ACC112 (cell line): ENCODE results near the gene PCDHGA5.
"Not testable (repeated sequence)": the region's sequence is repeated elsewhere in the genome, so short reads cannot be mapped to it uniquely, and the experiment has no call there.

ENCODE experiments used
- H2AFZ ChIP-seq: fragments of 200-600 bp; sonication (generic); one replicate; pipeline ENCODE4 v1.6.0; 2017; ENCODE audit warnings: antibody characterized with exemption, low read length; ENCODE audit not compliant: unreplicated experiment
- H3K27ac ChIP-seq: fragments of 200-600 bp; sonication (generic); 2 replicates; pipeline ENCODE4 v1.5.1; 2014; ENCODE audit warnings: low read depth, mild to moderate bottlenecking, antibody characterized with exemption, low read length, moderate library complexity
- H3K27me3 ChIP-seq: fragments of 200-600 bp; sonication (generic); 2 replicates; pipeline ENCODE4 v1.6.1; 2014; ENCODE audit warnings: mild to moderate bottlenecking, antibody characterized with exemption, low read length, moderate library complexity, mixed read lengths; ENCODE audit not compliant: insufficient read depth
- H3K36me3 ChIP-seq: fragments of 200-600 bp; sonication (generic); 2 replicates; pipeline ENCODE4 v1.6.1; 2016; ENCODE audit warnings: mild to moderate bottlenecking, antibody characterized with exemption, low read length, moderate library complexity, mixed read lengths; ENCODE audit not compliant: insufficient read depth
- H3K4me1 ChIP-seq: fragments of 200-600 bp; sonication (generic); one replicate; pipeline ENCODE4 v1.6.1; 2016; ENCODE audit warnings: low read length, mixed read lengths; ENCODE audit not compliant: insufficient read depth, unreplicated experiment, control insufficient read depth
- H3K4me3 ChIP-seq: fragments of 200-600 bp; sonication (generic); 2 replicates; pipeline ENCODE4 v1.5.1; 2014; ENCODE audit warnings: mild to moderate bottlenecking, low read depth, low read length
- H3K79me2 ChIP-seq: fragments of 200-600 bp; sonication (generic); one replicate; pipeline ENCODE4 v1.6.0; 2016; ENCODE audit warnings: low read length; ENCODE audit not compliant: control insufficient read depth, unreplicated experiment, insufficient read depth

Gene PCDHGA5

GRCh38 chr5:141371572-141372475, 7.9 kb downstream of the PCDHGA5 start:
- Histone ChIP-seq H3K27ac (no peak overlapping the region), H3K36me3 (no peaks in the 10 kb centered on the region), H2AFZ (no peak overlapping the region), H3K27me3 (peaks cover 77% of the 10 kb centered on the region), H3K79me2 (no peaks in the 10 kb centered on the region), H3K4me3 (no peak overlapping the region), H3K4me1 (no peaks in the 10 kb centered on the region)

DNA sequence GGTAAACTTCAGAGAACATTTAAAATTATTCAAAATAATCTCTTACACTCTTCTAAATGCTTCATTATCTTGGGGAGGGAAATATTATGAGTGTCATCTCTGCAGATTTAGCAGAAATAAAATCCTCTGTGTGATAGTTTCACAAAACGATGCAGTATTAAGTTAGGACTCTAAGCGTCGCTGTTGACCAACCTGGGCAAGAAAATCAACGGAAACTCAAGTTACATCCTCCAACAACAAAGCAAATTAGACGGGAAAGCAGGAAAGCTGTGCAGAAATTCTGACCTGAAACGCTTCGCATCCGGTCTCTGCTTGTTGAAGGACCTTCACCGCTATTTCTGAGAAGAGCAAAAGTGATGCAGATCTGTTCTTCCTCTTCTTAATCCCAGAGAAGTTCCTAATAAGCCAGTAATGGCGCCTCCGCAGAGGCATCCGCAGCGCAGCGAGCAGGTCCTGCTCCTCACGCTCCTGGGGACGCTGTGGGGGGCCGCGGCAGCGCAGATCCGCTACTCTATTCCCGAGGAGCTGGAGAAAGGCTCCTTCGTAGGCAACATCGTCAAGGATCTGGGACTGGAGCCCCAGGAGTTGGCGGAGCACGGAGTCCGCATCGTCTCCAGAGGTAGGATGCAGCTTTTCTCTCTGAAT, 9.8 kb downstream of the PCDHGA5 start, which contains the start of gene PCDHGA6:
Gene PCDHGA6, plus strand, starts transcription at position 219 of the 645 bp plus-strand sequence. Its CDS starts 193 bp downstream, at position 412.
- peaks cover 72% of the 10 kb centered on the region for H3K27me3 ChIP-seq
- H3K79me2 ChIP-seq, result no peaks in the 10 kb centered on the region
- H2AFZ ChIP-seq, result no peak within 1 kb of the TSS
- H3K36me3 ChIP-seq, result no peaks in the 10 kb centered on the region
- H3K4me3 ChIP-seq, result peak within 1 kb of the TSS; percentile 67
- no peak within 1 kb of the TSS for H3K27ac ChIP-seq
- H3K4me1 ChIP-seq, result no peaks in the 10 kb centered on the region

GRCh38 chr5:141374627-141375026, 10.7 kb downstream of the PCDHGA5 start:
- no peak overlapping the region for H2AFZ ChIP-seq
- no peaks in the 10 kb centered on the region for H3K36me3 ChIP-seq
- no peaks in the 10 kb centered on the region for H3K79me2 ChIP-seq
- no peaks in the 10 kb centered on the region for H3K4me1 ChIP-seq
- no peak overlapping the region for H3K27ac ChIP-seq
- H3K27me3 ChIP-seq, result peaks cover 74% of the 10 kb centered on the region
- peak overlapping the region; percentile 67; the same call in 1 of the 2 replicates for H3K4me3 ChIP-seq

DNA sequence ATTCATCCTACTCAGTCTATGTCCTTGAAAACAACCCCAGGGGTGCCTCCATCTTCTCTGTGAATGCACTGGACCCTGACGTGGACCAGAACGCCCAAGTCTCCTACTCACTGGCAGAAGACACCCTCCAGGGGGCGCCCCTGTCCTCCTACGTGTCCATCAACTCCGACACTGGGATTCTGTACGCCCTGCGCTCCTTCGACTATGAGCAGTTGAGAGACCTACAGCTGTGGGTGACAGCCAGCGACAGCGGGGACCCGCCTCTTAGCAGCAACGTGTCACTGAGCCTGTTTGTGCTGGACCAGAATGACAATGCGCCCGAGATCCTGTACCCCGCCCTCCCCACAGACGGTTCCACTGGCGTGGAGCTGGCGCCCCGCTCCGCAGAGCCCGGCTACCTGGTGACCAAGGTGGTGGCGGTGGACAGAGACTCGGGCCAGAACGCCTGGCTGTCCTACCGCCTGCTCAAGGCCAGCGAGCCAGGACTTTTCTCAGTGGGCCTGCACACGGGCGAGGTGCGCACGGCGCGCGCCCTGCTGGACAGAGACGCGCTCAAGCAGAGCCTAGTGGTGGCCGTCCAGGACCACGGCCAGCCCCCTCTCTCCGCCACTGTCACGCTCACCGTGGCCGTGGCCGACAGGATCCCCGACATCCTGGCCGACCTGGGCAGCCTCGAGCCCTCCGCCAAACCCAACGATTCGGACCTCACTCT, 11.6 kb downstream of the PCDHGA5 start:
- H3K27ac ChIP-seq, H3K4me3 ChIP-seq, H3K79me2 ChIP-seq, H3K36me3 ChIP-seq, H2AFZ ChIP-seq, H3K4me1 ChIP-seq: not testable (repeated sequence)
- peaks cover 74% of the 10 kb centered on the region for H3K27me3 ChIP-seq

- Histone ChIP-seq H3K36me3 (no peaks in the 10 kb centered on the region), H3K27ac (no peak within 1 kb of the TSS), H3K27me3 (peaks cover 80% of the 10 kb centered on the region), H3K4me1 (no peaks in the 10 kb centered on the region), H3K4me3 (peak within 1 kb of the TSS; percentile 67), H3K79me2 (no peaks in the 10 kb centered on the region), H2AFZ (no peak within 1 kb of the TSS)
Measured at GRCh38 chr5:141382469-141383294, 18.7 kb downstream of the PCDHGA5 start, which contains the start of gene PCDHGA7. Gene PCDHGA7 (plus strand): TSS chr5:141382742. CDS start chr5:141382900, 158 bp downstream.

DNA sequence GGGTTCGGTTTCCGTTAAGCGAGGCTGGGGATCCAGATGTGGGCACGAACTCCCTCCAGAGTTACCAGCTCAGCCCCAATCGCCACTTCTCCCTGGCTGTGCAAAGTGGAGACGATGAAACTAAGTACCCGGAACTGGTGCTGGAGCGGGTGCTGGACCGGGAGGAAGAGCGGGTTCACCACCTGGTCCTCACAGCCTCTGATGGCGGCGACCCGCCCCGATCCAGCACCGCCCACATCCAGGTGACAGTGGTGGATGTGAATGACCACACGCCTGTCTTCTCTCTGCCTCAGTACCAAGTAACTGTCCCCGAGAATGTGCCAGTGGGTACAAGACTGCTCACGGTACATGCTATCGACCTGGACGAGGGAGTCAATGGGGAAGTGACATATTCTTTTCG, 19.4 kb downstream of the PCDHGA5 start:
- Histone ChIP-seq H3K27ac (no peak overlapping the region), H3K4me3 (no peak overlapping the region), H2AFZ (no peak overlapping the region), H3K79me2 (no peaks in the 10 kb centered on the region), H3K27me3 (peaks cover 83% of the 10 kb centered on the region), H3K36me3 (no peaks in the 10 kb centered on the region), H3K4me1 (no peaks in the 10 kb centered on the region)

GRCh38 chr5:141384471-141385267, 20.7 kb downstream of the PCDHGA5 start:
- Histone ChIP-seq H3K79me2 (no peaks in the 10 kb centered on the region), H3K27ac (no peak overlapping the region), H3K27me3 (peaks cover 84% of the 10 kb centered on the region), H3K4me3 (no peak overlapping the region), H3K4me1 (no peaks in the 10 kb centered on the region), H3K36me3 (no peaks in the 10 kb centered on the region), H2AFZ (no peak overlapping the region)

GRCh38 chr5:141387557-141388311, 23.8 kb downstream of the PCDHGA5 start, which contains the start of gene PCDHGB4:
Gene PCDHGB4 (plus strand): TSS chr5:141387698. CDS start chr5:141387885, 187 bp downstream.
- H3K4me3 ChIP-seq, result peak within 1 kb of the TSS; percentile 56

DNA sequence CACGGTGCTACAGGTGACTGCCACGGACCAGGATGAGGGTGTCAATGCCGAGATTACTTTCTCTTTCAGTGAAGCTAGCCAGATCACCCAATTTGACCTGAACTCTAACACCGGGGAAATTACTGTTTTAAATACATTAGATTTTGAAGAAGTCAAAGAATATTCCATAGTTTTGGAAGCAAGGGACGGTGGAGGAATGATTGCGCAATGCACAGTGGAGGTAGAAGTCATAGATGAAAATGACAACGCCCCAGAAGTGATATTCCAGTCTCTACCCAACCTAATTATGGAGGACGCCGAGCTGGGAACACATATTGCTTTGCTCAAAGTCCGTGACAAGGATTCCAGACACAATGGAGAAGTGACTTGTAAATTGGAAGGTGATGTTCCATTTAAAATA, 24.7 kb downstream of the PCDHGA5 start:
- Histone ChIP-seq H3K4me1 (no peaks in the 10 kb centered on the region), H3K27me3 (peaks cover 88% of the 10 kb centered on the region), H3K36me3 (no peaks in the 10 kb centered on the region), H2AFZ (no peak overlapping the region), H3K27ac (no peak overlapping the region), H3K79me2 (no peaks in the 10 kb centered on the region), H3K4me3 (peak overlapping the region; percentile 36; the same call in 1 of the 2 replicates)

More at GRCh38 chr5:141387557-141388311, 23.8 kb downstream of the PCDHGA5 start, which contains the start of gene PCDHGB4:
- not testable (repeated sequence) for H3K79me2 ChIP-seq, H3K36me3 ChIP-seq, H2AFZ ChIP-seq, H3K27ac ChIP-seq, H3K4me1 ChIP-seq
- peaks cover 88% of the 10 kb centered on the region for H3K27me3 ChIP-seq
